HG02938 (cell line): ENCODE data around the gene NT5C1A.

Experiments
- ATAC-seq: cut with Tn5 transposase; IDR thresholded peaks from one replicate; pipeline ENCODE4 v1.9.1; 2021; ENCODE audit warnings: mild to moderate bottlenecking, moderate library complexity; ENCODE audit not compliant: unreplicated experiment

NT5C1A gene

DNA sequence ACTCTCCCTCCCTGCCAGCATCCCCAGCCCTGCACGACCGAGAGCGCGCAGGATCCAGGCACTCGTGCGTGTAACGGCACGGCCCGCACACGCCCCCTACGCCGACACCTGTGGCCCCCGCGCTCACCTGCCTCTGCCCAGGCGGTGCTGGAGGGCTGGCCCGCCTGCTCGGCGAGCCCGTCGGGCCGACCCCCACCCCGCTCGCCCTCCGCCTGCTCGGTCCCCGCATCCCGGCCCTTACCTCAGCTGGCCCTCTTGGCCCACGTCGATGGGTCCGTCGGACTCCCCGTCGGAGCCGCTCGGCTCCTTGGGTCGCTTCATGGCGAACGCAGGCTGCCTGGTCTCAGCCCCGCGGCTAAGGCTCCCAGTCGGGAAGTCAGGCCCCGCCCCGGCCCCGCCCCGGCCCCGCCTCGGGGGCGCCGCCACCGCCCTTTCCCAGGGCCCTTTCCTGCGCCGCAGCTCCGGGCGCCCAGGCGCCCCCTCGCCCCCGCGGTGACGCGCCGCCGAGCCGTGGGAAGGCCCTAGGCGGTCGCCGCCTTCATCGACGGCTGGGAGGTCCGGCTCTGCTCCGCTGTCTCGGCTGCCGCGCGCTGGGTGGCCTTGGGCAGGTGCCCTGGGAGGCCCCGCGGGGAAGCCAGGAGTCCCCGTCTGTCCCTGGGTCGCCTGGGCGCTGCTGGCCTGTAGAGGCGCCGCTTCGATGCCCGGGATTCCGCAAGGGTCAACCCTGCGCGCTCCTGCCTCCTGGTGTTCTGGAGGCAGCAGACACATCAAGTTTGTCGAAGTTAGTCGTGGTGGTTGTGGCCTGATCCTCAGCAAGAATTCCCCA lies 32.4 kb downstream of the NT5C1A start, which contains the start of gene HEYL:
TSS of gene HEYL (minus strand) at position 339 of the 826 bp plus-strand sequence. CDS start at position 321, 18 bp downstream.
- ATAC-seq, result no peak

DNA sequence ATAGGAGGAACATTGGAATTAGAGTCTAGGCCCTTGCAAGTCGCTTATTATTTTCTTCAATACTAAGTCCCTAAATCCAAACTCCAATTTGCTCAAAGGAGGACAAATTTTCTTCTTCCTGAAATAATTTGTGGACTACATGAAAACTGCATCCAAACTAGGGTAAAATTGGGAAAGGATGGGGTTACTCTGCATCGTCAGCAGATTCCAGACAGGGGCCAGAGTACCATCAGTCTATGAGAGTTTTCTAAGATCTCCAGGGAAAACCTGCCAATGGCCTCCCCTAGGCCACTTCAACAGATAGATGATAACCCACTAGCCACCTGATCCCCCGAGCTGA lies 33.0 kb downstream of the NT5C1A start:
- ATAC-seq, result no peak

DNA sequence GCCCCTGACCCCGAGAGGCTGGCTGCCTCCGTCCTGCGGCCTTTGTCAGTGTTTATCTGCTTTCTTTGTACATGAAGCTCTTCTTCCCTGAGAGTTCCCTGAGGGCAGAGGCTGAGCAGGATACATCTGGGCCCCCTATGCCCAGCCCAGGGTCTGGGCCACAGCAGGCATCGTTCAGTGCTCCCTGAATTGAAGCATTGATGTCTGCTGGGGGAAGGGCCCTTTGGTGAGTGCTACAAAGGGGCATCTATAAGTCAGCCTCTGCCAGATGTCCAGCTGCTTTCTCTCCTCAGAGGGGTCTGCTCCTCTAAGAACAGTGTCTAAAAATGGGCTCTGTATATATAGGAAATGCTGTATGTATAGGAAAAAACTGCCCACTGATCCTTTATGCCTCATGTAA lies 34.5 kb downstream of the NT5C1A start:
- ATAC-seq, result no peak

DNA sequence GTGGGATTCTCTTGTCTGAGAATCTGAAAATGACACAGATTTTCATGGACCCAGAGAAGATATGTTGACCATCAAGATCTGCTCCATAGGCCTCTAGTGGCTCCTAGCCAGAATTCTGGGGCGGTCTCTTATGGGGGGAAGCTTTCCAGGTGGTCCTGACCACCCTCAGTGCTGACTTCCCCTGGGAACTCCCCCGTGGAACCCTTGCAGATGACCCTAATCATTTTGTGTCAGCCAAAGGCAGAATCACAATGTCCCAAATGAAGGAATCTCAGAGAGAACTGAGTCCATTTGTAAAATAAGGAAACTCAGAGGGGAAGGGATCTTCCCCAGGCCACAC lies 36.1 kb downstream of the NT5C1A start:
- ATAC-seq, result no peak

DNA sequence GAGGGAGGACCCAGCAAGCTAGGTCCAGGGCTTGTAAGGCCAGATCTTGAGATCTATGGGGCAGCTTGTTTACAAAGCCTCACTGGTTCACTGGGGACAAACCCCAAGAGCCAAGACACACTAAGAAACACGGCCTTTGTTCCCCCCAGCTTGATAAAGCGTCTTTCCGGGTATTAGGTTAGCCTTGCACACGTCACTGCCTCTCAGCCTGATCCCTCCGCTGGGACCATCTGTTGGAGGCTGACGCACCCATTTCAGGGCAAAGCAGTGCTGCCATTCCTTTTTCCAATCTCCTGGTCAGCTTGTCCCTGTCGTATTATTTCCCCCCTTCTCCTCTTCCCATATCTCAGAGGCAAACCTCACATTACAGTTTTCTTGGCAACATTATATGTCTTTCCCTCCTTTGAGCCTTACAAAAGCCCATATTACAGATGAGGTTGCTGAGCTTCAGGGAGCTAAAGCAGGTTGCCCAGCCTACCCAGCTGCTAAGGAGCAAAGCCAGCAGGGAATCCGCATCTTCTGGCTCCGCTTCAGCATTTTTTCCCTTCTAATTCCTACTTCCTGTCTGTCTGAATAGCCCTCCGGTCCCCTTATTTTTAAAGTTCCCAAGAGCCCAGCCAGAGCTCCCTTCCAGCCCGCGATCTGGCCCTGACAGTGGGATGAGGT lies 36.6 kb downstream of the NT5C1A start:
- no peak for ATAC-seq

DNA sequence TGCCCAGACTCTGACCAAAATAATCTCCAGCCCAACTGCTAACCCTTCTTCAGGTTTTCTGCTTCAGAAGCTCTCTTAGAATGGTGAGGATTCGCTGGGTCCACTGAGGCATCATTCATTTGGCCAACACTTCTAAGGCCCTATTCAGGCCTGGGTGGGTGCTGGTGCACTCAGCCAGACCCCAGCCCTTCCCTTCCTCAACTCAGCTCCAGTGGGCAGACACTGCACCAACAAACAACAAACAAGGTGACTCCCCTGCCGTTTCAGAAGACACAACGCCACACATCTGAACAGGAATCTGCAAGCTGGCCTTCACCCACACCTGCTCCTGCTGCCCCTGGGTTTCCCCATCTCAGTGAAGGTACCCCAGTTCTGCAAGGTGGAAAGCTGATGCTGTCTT lies 38.5 kb downstream of the NT5C1A start:
- ATAC-seq, result no peak

DNA sequence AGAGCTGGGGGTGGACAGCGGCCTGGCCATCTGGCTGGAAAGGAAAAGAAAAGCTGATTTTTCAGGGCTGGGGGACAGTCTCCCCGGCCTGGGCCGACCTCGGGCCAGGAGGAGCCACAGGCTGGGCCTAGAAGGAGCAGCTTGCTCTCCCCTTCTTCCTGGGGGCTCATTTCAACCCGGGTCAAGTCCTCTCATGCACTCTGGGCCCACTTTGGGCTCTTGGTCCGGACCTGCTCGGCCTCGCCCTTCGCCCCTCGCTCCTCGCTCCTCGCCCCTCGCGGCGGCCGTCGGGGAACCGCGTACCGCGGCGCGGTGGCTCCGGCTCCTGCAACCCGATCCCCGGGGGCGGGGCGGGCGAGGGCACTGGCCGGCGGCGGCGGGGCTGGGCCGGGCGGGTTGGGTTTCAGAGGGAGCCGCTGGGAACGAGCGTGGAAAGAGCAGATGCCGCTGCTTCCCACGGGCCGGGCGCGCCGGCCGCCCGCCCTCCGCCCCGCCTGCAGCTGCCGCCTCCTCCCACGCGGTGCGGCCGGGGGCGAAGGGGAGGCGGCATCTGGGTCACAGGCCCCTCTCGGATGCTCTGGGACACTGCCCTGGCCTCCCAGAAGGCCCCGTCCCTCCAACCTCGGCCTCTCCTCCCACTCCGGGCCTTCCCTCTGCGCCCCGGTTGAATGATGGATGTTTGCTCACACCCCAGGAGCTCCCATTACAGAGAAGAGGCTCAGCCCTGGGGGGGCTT lies 39.1 kb downstream of the NT5C1A start:
- no peak for ATAC-seq

DNA sequence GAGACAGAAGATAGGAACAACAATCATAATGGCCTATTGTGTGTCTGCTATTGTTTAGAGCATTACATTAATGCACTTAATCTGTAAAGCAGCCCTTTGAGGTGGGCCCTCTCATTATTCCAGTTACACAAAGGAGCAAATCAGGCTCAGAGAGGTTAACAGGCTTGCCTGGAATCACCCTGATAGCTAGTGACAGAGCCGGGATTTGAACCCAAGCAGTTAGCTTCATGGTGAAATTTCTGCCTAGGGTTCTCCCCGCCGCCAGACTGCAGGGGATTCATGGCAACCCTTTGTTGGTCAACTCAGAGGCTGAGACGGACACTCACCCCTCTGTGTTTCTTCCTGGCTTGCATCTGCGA lies 39.6 kb downstream of the NT5C1A start:
- ATAC-seq, result no peak

DNA sequence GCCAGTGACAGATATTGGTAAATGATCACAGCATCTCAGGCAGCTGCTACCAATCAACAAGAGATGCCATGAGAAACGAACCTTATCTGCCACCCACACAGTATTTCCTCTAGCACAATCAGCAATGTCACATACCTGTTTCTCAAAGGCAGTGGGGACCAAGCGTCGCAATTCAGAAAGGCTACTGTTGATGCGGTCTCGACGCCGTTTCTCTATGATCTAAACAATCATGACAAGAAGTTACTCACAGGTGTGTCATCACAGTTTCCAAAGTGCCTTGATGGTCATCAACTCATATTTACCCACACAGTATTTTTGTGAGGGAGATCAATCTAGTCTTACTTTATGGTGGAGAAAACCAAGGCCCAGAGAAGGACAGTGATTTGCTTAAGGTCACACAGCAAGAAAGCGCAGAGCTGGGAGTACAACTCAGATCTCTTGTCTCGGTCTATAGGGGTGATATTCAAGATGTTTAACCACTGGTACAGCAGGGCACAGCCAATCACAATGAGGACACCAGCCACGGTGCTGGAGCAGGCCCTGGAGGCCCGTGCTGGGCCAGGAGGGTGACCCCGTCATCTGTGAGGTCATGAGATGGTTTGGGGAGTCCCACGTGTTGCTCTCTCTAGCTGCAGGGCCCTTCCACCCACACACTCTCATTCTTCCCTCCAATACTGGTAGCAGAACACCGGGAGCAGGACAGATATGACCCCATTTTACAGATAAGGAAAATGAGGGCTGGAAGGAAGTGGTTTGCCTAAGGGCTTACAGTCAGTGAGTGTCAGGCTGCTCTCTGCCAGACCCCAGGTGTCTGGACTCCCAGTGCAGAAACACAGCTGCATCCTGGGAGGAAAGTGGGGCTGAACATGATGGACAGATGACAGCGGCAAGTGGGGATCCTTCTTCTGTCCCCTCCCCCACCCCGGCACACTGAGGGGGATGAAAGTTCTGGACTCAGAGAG lies 40.3 kb downstream of the NT5C1A start:
- no peak for ATAC-seq

DNA sequence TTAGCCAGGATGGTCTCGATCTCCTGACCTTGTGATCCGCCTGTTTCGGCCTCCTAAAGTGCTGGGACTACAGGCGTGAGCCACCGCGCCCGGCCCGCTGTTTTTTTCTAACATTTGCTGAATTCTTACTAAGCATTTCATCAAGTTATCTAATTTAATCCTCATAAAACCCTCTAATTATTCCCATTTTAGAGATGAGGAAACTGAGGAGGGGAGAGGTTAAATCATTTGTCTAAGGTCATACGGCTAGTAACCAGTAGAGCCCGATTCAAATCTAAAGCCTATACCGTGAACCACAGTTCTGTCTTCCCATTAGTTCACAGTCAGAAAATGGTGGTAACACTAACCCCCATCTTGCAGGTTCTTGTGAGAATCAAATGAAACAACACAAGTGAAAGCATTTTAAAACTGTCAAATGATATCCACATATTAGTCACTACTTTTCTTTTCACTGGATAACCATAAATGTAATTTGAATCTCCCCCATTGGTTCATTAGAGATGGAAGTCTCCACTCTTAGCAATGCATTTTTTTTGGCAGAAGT lies 43.0 kb downstream of the NT5C1A start:
- no peak for ATAC-seq

DNA sequence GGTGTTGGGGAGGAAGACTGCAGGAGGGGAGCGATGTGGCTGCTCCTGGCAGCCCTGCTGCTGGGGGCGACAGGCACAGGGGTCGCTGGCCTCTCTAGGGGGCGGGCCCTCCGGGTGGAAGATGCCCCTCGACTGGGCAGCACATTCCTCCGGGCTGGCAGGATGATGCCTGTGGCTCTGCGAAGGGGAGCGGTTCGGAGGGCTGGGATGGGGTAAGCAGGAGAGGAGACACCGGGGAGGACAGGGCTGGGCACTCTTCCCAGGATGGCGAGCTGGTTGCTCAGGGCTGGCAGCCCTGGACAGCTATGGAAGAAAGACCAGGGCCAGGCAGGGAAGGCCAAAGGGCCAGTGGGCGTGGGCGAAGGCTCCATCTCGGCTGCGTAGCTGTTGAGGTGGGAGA lies 45.3 kb downstream of the NT5C1A start:
- ATAC-seq, result no peak

DNA sequence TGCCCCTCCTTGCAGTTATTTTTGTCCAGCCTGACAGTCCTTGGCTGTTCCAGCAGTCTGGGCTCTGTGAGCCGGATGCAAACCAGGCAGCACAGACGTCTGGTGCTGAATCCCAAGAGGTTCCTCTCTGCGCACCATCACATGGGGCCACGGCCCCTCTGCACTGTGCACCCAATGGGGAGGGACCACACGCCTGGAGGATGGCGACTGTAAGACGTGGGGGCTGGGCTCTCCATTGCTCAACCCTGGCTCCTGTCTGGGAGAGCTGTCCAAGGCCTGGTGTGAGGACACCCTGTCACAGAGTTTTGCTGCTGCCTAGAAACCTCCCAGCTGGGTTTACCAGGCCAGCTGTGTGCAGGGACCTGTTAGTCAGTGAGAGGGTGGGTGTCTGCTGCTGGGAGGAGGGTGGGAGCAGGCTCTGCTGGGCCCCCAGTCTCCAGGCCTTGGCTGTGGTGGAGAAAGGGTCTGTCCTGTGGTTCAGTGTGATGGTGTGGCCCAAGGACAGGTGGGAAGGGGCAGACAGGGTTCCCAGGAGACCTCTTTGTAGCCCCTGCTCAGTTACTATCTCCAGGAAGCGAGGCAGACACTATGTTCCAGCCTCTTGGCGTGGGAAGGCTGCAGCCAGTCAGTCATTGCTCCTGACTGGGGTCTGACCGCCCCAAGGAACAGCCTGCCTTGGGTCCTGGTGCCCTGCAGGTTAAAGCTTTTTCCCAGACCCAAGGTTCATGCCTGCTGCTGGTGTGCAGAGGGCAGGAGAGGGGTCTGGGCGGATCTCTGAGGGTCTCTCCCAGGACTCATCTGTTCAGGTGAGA lies 46.2 kb downstream of the NT5C1A start:
- no peak for ATAC-seq

DNA sequence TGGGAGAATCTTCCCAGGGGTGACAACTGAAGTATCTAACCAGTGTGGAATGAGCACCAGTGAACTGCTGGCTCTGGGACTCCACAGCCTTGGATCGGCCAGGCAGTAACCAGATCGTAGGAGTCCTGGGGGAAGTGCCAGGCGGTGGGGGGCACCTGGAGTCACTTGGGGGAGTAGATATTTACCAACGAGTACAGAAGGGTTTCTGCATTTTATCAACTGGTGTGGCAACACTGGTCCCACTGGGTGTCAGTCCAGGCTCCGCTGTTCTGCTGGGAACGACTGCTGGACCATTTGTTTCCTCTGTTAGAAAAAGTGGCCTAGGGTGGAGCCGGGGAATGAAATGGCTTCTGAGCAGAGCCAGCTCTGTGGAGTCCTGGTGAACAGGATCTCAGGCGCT lies 46.9 kb downstream of the NT5C1A start:
- no peak for ATAC-seq

DNA sequence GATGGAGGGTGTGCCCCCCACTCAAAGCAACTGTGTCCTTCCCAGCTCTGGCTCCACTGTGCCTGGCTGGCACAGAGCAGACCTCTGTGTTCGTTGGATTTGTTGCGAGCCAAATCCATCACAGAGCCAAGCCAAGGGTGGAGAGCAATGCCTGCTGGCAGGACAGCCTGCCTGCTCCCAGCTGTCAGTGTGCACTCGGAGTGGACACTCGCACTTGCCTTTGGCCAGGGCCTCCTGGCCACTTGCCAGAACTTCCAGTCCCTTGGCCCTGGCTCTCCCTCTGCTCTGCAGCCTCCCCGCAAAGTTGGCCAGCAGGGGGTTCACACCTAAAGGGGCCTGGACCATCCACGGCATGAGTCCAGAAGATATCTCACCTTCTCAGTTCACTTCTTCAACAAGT lies 48.9 kb downstream of the NT5C1A start:
- ATAC-seq, result no peak

DNA sequence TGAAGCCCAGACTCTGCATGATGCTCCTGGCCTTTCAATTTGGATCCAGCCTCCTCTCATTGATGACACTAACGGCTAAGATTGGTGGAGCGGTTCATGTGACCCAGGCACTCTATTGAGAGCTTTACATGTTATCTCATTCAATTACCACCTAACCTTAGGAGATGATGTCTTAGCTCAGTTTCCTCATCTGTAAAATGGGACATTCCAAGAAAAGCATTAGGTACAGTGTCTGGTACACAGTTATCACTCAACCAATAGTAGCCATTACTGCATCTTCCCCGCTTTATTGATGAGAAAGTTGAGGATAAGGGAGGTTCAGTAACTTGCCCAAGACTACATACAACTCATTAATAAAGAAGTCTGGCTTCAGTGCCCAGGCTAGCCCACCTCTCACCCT lies 49.5 kb downstream of the NT5C1A start:
- no peak for ATAC-seq

DNA sequence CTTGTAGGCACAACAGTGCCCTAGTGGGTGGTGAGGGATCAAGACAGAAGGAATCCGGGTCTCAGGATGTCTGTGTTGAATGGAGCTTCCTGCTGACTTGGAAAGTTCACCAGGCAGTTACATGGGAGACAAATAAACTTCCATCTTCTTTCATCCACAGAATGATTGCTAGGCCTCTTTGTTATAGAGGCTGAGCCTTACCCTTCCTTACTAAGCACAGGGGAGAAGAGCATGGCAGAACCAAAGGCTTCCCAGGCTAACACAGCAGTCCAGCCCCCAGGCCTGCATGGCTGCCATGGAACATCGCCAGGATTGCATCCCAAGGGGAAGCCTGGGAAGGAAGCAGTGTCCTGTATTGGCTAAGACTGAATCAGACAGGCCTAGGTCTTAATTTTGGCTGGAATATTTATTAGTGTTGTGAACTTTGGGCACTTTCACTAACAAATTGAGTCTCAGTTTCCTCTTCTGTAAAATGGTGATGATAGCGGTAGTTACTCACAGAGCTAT lies 51.2 kb downstream of the NT5C1A start:
- ATAC-seq, result no peak

DNA sequence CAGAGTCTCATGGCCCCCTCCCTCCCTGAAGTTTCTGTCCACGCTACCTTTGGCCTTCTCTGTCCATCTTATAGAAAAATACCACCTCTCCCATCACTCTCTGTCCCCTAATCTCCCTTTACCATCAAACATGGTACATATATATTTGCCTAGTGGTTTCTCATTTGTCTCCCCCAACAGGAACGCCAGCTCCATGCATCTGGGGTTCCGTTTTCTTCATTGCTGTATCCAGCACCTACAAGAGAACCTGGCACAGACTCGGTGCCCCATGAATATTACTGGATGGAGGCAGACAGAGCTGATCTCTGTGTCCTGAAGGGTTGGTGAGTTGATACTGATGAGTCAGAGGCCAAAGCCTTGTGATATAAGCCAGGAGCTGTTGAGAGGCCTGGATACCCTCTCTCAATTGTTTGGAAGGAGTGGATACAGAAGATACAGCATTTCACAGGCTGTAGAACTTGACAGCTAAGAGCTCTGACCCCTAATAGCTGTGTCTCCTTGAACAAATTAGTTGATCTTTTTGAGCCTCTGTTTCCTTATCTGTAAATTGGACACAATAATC lies 54.3 kb downstream of the NT5C1A start:
- ATAC-seq, result no peak

DNA sequence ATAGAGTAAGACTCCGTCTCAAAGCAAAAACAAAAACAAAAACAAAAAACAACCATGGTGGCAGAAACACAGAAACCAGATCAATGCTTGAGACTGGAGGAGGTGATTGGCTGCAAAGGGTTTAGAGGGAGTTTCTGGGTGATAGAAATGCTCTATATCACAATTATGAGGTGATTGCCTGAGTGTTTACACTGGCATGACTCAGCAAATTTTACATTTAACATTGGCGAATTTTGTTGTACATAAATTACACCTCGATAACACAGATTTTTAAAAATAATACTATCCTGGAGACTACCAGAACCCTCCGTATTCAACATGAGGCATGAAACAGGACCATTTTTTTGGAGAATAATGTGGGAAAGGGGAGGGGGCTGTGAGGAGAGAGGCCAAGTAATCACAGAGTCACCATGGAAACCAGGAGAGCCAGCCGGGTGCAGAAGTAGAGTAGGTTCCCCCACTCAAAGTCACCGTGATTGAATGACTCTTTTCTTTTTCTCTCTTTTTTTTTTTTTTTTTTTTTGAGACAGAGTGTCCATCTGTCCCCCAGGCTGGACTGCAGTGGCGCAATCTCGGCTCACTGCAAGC lies 56.7 kb downstream of the NT5C1A start:
- ATAC-seq, result no peak

DNA sequence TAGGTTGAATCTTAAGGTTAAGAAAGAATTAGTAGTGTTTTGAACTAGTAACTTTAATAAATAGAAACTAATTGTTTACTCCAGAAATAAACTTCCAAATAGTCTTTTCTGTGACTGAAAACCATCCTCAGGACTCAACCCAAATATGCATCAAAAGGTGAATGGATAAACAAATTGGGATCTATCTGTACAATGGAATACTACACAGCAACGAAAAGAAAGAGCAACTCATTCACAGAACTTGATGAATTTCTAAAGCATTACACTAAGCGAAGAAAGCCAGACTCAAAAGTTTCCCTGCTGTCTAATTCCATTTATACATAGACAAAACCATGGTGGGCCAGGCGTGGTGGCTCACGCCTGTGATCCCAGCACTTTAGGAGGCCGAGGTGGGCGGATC lies 57.4 kb downstream of the NT5C1A start:
- no peak for ATAC-seq
